ENCODE results near the gene PON2.

PON2 gene

GRCh38 chr7:95376632-95377400 lies 58.0 kb downstream of the PON2 start:
- no peak for TF ChIP-seq CTCF (IDR thresholded peaks at IDR 0.05; ENCODE audit: insufficient read depth, low read depth, low read length, missing control alignments)
- H3K4me3 ChIP-seq (ENCODE audit: low read length): no peak overlapping the region
- peak; percentile 59 for DNase-seq (ENCODE audit: low read depth)

DNA sequence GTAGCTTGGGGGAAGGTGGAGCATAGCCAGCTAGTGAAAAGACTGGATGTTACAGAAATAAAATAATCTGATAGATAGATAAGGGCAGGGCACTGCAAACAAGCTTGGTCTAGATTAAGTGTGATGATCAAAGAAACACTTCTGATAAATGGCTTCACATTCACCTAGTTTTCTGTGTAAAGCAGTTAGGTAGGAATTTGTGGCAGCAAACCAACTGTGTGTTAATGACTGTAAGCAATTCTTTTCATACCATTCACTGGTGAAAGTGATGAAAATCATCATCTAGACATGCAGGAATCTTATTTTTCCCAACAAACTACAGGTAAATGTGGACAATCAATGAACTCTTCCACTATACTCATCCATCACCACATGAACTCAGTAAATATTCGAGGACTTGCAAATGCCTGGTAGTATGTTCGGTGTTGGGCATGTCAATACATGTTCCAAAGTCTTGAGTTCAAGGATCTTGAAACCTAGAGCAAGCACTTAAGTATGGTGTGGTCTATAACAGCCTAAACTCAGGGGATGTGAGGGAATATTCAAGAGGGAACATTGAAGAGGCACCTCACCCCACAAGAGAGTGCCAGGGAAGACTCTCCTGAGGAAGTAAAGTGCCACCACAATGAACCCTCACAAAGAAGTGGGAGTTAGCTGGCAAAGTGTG lies 59.1 kb downstream of the PON2 start:
- no peak for TF ChIP-seq CTCF (IDR thresholded peaks at IDR 0.05; ENCODE audit: insufficient read depth, low read depth, low read length, missing control alignments)
- H3K4me3 ChIP-seq (ENCODE audit: low read length): no peak overlapping the region
- peak; percentile 19 for DNase-seq (ENCODE audit: low read depth)

- no peak overlapping the region for H3K4me3 ChIP-seq (ENCODE audit: low read length)
- DNase-seq (ENCODE audit: low read depth): no peak
- no peak for TF ChIP-seq CTCF (IDR thresholded peaks at IDR 0.05; ENCODE audit: insufficient read depth, low read depth, low read length, missing control alignments)
These were observed 61.5 kb downstream of the PON2 start for GRCh38 chr7:95373323-95373722.

DNA sequence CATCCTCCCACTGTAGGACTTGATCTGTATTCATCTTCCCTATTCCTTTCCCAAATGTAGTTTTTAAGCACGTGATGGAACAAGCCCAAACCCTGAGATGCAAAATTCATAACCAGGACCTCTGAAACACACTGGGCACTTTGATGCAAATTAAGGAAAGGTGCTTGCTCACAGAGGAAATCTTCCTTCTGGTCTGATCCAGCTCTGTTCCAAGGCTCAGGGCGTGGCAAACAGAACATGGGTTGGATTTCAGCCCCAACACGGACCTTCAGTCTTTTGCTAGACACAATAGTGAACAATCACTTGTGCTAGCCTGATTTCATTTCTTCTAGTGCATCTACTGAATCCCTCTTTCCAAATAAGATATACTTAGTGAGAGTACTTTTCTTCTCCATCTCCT lies 66.6 kb downstream of the PON2 start:
- no peak for TF ChIP-seq CTCF (IDR thresholded peaks at IDR 0.05; ENCODE audit: insufficient read depth, low read depth, low read length, missing control alignments)
- H3K4me3 ChIP-seq (ENCODE audit: low read length): no peak overlapping the region
- DNase-seq (ENCODE audit: low read depth): peak; percentile 16

DNA sequence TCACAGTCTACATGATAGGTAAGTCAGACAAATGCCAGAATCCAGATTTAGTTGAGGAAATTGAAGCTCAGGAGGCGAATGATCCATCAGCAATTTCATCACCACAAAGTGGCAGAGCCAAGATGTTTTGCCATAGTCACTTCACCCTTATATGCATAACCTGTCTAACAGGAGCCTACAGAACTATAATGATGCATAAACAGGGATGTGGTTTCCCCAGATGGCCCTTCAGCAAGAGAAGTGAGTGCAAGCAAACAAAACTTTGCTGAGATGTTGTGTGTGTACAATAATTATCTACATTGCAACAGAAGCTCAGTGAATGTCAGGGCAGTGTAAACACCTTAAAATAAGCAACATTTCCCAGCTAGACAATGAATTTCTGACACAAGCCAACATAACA lies 67.2 kb downstream of the PON2 start:
- no peak for TF ChIP-seq CTCF (IDR thresholded peaks at IDR 0.05; ENCODE audit: insufficient read depth, low read depth, low read length, missing control alignments)
- no peak overlapping the region for H3K4me3 ChIP-seq (ENCODE audit: low read length)
- DNase-seq (ENCODE audit: low read depth): peak; percentile 88

- peak; percentile 74 for DNase-seq (ENCODE audit: low read depth)
- H3K4me3 ChIP-seq (ENCODE audit: low read length): no peak overlapping the region
- no peak for TF ChIP-seq CTCF (IDR thresholded peaks at IDR 0.05; ENCODE audit: insufficient read depth, low read depth, low read length, missing control alignments)
These were observed 69.7 kb downstream of the PON2 start for GRCh38 chr7:95365151-95365550.

Measured in epithelial cell of esophagus (primary cell).